ENCODE measurements around the gene CPN2. TPM values are rescaled to one million over a fixed set of nuclear protein-coding genes. Genes with fewer than 3 reads are reported as not detected.

CPN2 gene
- total and polyA plus RNA-seq, 4 donors = 20.4 to 196 (median 128) TPM

- Histone ChIP-seq H3K4me3 (ENCODE audit: low read depth in 1 of 3, low read length in 3 of 3) (no peak overlapping the region), H3K27ac (ENCODE audit: low read depth in 1 of 2, low read length in 2 of 2) (peak overlapping the region in 1 of 2 donors; percentile 22), H3K9me3 (ENCODE audit: control insufficient read depth in 4 of 4, low read length in 3 of 4) (no peaks in the 10 kb centered on the region), H3K4me1 (ENCODE audit: control insufficient read depth in 4 of 4, insufficient read depth in 4 of 4, low read length in 3 of 4) (peaks cover 0 to 9% (median 4%) of the 10 kb centered on the region in 4 donors), H3K27me3 (ENCODE audit: control insufficient read depth in 4 of 4, insufficient read depth in 4 of 4, low read length in 3 of 4) (no peaks in the 10 kb centered on the region), H3K36me3 (ENCODE audit: control insufficient read depth in 4 of 4, insufficient read depth in 3 of 4, low read depth in 1 of 4, low read length in 3 of 4) (peaks cover 10 to 13% (median 11%) of the 10 kb centered on the region in 4 donors), H3K9ac (ENCODE audit: low read depth in 1 of 2, low read length in 2 of 2) (no peak overlapping the region)
- TF ChIP-seq MAX (IDR thresholded peaks at IDR 0.05) (no peak), GABPA (IDR thresholded peaks at IDR 0.05 in 1 of 2, conservative IDR thresholded peaks at IDR 0.05 in 1 of 2) (no peak), NR2F2 (IDR thresholded peaks at IDR 0.05) (no peak), TAF1 (conservative IDR thresholded peaks at IDR 0.05) (no peak), HNF4A (conservative IDR thresholded peaks at IDR 0.05) (no peak), RXRA (IDR thresholded peaks at IDR 0.05) (no peak), FOXA2 (IDR thresholded peaks at IDR 0.05) (no peak), YY1 (IDR thresholded peaks at IDR 0.05) (no peak), EGR1 (IDR thresholded peaks at IDR 0.05; ENCODE audit: low read depth in 2 of 2) (no peak)
- WGBS = 83% methylated on average over 5 of the region's 5 CpGs
- DNase-seq (ENCODE audit: low spot score) = no peak
Measured at GRCh38 chr3:194346621-194347020, 4.5 kb downstream of the CPN2 start.

- Histone ChIP-seq H3K4me1 (ENCODE audit: control insufficient read depth in 4 of 4, insufficient read depth in 4 of 4, low read length in 3 of 4) (peaks cover 0 to 6% (median 4%) of the 10 kb centered on the region in 4 donors), H3K27me3 (ENCODE audit: control insufficient read depth in 4 of 4, insufficient read depth in 4 of 4, low read length in 3 of 4) (no peaks in the 10 kb centered on the region), H3K27ac (ENCODE audit: low read depth in 1 of 2, low read length in 2 of 2) (no peak overlapping the region), H3K36me3 (ENCODE audit: control insufficient read depth in 4 of 4, insufficient read depth in 3 of 4, low read depth in 1 of 4, low read length in 3 of 4) (peaks cover 10 to 19% (median 16%) of the 10 kb centered on the region in 4 donors), H3K9ac (ENCODE audit: low read depth in 1 of 2, low read length in 2 of 2) (no peak overlapping the region), H3K4me3 (ENCODE audit: low read depth in 1 of 3, low read length in 3 of 3) (no peak overlapping the region), H3K9me3 (ENCODE audit: control insufficient read depth in 4 of 4, low read length in 3 of 4) (no peaks in the 10 kb centered on the region)
- 90% methylated on average over 9 of the region's 9 CpGs for WGBS
- no peak for DNase-seq (ENCODE audit: low spot score)
- TF ChIP-seq SP1 (IDR thresholded peaks at IDR 0.05) (no peak), RXRA (IDR thresholded peaks at IDR 0.05) (no peak), HNF4A (conservative IDR thresholded peaks at IDR 0.05) (no peak), FOXA1 (IDR thresholded peaks at IDR 0.05) (no peak), CTCF (IDR thresholded peaks at IDR 0.05; ENCODE audit: low read depth, low read length, missing input control) (no peak), FOXA2 (IDR thresholded peaks at IDR 0.05) (no peak), YY1 (IDR thresholded peaks at IDR 0.05) (no peak), ATF3 (IDR thresholded peaks at IDR 0.05) (no peak), RAD21 (IDR thresholded peaks at IDR 0.05) (no peak), EGR1 (IDR thresholded peaks at IDR 0.05; ENCODE audit: low read depth in 2 of 2) (no peak), REST (IDR thresholded peaks at IDR 0.05) (no peak), ZBTB33 (IDR thresholded peaks at IDR 0.05) (no peak), MAX (IDR thresholded peaks at IDR 0.05) (no peak), NR2F2 (IDR thresholded peaks at IDR 0.05) (no peak), JUND (IDR thresholded peaks at IDR 0.05) (no peak), GABPA (IDR thresholded peaks at IDR 0.05 in 1 of 2, conservative IDR thresholded peaks at IDR 0.05 in 1 of 2) (no peak), HNF4G (IDR thresholded peaks at IDR 0.05) (no peak), TAF1 (conservative IDR thresholded peaks at IDR 0.05) (no peak)
Measured at GRCh38 chr3:194346035-194346434, 5.1 kb downstream of the CPN2 start.

All from liver (tissue), 9 donors.